NCI-H1694 (cell line): Measurements from ENCODE around the gene PCDHGA4.
"Not testable (repeated sequence)": the region's sequence is repeated elsewhere in the genome, so short reads cannot be mapped to it uniquely, and the experiment has no call there.

Experiments used
- DNase-seq: peaks from one replicate; lab custom pipeline; 2025; lab: John Stamatoyannopoulos, UW

Gene PCDHGA4

DNA sequence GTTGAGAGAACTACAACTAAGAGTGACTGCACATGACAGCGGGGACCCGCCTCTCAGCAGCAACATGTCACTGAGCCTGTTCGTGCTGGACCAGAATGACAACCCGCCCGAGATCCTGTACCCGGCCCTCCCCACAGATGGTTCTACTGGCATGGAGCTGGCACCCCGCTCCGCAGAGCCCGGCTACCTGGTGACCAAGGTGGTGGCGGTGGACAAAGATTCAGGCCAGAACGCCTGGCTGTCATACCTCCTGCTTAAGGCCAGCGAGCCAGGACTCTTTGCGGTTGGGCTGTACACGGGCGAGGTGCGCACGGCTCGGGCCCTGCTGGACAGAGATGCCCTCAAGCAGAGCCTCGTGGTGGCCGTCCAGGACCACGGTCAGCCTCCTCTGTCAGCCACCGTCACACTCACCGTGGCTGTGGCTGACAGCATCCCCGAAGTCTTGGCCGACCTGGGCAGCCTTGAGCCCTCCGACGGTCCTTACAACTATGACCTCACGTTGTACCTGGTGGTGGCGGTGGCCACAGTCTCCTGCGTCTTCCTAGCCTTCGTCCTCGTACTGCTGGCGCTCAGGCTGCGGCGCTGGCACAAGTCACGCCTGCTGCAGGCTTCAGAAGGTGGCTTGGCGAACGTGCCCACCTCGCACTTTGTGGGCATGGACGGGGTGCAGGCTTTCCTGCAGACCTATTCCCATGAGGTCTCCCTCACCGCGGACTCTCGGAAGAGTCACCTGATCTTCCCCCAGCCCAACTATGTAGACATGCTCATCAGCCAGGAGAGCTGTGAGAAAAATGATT, 29.8 kb downstream of the PCDHGA4 start:
- no peak for DNase-seq

DNA sequence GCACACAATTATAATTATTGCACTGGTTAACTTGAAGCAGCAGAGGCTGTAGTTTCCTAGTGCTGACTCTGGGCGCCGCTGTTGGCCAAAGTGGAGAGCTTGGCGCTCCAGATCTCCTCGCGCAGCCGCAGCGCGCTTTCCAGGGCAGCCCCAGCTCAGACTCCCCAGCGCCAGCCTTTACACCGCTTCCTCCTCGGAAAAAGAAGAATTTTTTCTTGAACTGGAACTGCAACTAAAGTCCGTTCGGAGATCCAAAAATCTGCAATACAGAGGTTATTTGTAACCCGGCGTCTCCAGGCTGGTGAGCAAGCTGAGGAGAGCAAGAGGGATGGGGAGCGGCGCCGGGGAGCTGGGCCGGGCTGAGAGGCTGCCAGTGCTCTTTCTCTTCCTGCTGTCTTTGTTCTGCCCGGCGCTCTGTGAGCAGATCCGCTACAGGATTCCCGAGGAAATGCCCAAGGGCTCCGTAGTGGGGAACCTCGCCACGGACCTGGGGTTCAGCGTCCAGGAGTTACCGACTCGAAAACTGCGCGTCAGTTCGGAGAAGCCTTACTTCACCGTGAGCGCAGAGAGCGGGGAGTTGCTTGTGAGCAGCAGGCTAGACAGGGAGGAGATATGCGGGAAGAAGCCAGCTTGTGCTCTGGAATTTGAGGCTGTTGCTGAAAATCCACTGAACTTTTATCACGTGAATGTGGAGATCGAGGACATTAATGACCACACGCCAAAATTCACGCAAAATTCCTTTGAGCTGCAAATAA, 32.9 kb downstream of the PCDHGA4 start, which contains the start of gene PCDHGB4:
Gene PCDHGB4, plus strand, starts transcription at position 142 of the 755 bp plus-strand sequence. Its CDS starts 187 bp downstream, at position 329.
- not testable (repeated sequence) for DNase-seq

DNA sequence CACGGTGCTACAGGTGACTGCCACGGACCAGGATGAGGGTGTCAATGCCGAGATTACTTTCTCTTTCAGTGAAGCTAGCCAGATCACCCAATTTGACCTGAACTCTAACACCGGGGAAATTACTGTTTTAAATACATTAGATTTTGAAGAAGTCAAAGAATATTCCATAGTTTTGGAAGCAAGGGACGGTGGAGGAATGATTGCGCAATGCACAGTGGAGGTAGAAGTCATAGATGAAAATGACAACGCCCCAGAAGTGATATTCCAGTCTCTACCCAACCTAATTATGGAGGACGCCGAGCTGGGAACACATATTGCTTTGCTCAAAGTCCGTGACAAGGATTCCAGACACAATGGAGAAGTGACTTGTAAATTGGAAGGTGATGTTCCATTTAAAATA, 33.8 kb downstream of the PCDHGA4 start:
- no peak for DNase-seq

DNA sequence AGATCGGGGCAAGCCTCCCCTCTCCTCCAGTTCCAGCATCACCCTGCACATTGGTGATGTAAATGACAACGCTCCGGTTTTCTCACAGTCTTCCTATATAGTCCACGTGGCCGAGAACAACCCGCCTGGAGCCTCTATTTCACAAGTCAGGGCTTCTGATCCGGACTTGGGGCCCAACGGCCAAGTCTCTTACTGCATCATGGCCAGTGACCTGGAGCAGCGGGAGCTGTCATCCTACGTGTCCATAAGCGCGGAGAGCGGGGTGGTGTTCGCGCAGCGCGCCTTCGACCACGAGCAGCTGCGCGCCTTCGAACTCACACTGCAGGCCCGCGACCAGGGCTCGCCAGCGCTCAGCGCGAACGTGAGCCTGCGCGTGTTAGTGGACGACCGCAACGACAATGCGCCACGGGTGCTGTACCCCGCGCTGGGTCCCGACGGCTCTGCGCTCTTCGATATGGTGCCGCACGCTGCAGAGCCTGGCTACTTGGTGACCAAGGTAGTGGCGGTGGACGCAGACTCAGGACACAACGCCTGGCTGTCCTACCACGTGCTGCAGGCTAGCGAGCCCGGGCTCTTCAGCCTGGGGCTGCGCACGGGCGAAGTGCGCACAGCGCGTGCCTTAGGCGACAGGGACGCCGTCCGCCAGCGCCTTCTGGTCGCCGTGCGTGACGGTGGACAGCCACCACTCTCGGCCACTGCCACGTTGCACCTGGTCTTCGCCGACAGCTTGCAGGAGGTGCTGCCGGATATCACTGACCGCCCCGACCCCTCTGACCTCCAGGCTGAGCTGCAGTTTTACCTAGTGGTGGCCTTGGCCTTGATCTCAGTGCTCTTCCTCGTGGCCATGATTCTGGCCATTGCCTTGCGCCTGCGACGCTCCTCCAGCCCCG, 34.6 kb downstream of the PCDHGA4 start:
- no peak for DNase-seq

DNA sequence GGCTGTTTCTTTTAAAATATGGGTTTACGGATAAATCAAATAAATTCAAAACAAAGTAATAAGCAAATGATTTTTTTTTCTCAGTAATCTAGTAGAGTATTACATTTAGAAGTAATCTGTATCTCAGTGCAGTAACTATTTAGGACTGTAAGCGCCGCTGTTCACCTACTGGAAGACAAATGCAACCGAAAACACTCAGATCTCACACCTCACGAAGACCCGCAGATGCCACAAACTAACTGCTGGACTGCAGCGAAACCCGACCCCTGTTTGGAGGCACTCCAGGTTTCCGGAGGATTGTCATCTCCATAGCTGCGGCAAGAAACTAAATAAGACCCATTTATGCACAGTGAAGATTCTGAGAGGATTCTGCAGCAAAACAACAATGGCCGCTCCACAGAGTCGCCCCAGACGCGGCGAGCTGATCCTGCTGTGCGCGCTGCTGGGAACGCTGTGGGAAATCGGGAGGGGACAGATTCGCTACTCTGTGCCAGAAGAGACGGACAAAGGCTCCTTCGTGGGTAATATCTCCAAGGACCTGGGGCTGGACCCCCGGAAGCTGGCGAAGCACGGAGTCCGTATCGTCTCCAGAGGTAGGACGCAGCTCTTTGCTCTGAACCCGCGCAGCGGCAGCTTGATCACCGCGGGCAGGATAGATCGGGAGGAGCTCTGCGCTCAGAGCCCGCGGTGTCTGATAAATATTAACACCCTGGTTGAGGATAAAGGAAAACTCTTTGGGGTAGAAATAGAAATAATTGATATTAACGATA, 37.8 kb downstream of the PCDHGA4 start, which contains the start of gene PCDHGA8:
Gene PCDHGA8, plus strand, starts transcription at position 205 of the 770 bp plus-strand sequence. Its CDS starts 181 bp downstream, at position 386.
- DNase-seq: no peak

DNA sequence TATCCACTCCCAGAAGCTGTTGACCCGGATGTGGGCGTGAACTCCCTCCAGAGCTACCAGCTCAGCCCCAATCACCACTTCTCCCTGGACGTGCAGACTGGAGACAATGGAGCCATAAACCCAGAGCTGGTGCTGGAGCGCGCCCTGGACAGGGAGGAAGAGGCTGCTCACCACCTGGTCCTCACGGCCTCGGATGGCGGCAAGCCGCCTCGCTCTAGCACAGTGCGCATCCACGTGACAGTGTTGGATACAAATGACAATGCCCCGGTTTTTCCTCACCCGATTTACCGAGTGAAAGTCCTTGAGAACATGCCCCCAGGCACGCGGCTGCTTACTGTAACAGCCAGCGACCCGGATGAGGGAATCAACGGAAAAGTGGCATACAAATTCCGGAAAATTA, 38.4 kb downstream of the PCDHGA4 start:
- no peak for DNase-seq

DNA sequence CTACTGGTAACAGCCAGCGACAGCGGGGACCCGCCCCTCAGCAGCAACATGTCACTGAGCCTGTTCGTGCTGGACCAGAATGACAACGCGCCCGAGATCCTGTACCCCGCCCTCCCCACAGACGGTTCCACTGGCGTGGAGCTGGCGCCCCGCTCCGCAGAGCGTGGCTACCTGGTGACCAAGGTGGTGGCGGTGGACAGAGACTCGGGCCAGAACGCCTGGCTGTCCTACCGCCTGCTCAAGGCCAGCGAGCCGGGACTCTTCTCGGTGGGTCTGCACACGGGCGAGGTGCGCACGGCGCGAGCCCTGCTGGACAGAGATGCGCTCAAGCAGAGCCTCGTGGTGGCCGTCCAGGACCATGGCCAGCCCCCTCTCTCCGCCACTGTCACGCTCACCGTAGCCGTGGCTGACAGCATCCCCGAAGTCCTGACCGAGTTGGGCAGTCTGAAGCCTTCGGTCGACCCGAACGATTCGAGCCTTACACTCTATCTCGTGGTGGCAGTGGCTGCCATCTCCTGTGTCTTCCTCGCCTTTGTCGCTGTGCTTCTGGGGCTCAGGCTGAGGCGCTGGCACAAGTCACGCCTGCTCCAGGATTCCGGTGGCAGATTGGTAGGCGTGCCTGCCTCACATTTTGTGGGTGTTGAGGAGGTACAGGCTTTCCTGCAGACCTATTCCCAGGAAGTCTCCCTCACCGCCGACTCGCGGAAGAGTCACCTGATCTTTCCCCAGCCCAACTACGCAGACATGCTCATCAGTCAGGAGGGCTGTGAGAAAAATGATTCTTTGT, 39.8 kb downstream of the PCDHGA4 start:
- not testable (repeated sequence) for DNase-seq

DNA sequence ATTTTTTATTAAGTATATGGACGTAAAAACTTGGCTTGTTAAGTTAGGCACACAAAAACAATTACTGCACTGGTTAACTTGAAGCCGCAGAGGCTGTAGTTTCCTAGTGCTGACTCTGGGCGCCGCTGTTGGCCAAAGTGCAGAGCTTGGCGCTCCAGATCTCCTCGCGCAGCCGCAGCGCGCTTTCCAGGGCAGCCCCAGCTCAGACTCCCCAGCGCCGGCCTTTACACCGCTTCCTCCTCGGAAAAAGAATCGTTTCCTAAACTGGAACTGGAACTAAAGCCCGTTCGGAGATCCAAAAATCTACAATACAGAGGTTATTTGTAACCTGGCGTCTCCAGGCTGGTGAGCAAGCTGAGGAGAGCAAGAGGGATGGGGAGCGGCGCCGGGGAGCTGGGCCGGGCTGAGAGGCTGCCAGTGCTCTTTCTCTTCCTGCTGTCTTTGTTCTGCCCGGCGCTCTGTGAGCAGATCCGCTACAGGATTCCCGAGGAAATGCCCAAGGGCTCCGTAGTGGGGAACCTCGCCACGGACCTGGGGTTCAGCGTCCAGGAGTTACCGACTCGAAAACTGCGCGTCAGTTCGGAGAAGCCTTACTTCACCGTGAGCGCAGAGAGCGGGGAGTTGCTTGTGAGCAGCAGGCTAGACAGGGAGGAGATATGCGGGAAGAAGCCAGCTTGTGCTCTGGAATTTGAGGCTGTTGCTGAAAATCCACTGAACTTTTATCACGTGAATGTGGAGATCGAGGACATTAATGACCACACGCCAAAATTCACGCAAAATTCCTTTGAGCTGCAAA, 43.1 kb downstream of the PCDHGA4 start, which contains the start of gene PCDHGB5:
Gene PCDHGB5, plus strand, starts transcription at position 192 of the 796 bp plus-strand sequence. Its CDS starts 181 bp downstream, at position 373.
- DNase-seq: not testable (repeated sequence)

DNA sequence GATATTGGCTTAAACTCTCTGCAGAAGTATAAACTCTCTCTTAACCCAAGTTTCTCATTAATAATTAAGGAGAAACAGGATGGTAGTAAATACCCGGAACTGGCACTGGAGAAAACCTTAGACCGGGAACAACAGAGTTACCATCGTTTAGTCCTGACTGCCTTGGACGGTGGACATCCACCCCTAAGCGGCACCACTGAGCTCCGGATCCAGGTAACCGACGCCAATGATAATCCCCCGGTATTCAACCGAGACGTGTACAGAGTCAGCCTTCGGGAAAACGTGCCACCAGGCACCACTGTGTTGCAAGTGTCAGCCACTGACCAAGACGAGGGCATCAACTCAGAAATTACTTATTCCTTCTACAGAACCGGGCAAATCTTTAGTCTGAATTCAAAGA, 43.8 kb downstream of the PCDHGA4 start:
- DNase-seq: no peak

DNA sequence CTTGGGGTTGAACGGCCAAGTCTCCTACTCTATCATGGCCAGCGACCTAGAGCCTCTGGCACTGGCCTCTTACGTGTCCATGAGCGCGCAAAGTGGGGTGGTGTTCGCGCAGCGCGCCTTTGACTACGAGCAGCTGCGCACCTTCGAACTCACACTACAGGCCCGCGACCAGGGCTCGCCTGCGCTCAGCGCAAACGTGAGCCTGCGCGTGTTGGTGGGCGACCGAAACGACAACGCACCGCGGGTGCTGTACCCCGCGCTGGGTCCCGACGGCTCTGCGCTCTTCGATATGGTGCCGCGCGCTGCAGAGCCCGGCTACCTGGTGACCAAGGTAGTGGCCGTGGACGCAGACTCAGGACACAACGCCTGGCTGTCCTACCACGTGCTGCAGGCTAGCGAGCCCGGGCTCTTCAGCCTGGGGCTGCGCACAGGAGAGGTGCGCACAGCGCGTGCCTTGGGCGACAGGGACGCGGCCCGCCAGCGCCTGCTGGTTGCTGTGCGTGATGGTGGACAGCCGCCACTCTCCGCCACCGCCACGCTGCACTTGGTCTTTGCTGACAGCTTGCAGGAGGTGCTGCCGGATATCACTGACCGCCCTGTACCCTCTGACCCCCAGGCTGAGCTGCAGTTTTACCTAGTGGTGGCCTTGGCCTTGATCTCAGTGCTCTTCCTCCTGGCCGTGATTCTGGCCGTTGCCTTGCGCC, 44.9 kb downstream of the PCDHGA4 start:
- no peak for DNase-seq

DNA sequence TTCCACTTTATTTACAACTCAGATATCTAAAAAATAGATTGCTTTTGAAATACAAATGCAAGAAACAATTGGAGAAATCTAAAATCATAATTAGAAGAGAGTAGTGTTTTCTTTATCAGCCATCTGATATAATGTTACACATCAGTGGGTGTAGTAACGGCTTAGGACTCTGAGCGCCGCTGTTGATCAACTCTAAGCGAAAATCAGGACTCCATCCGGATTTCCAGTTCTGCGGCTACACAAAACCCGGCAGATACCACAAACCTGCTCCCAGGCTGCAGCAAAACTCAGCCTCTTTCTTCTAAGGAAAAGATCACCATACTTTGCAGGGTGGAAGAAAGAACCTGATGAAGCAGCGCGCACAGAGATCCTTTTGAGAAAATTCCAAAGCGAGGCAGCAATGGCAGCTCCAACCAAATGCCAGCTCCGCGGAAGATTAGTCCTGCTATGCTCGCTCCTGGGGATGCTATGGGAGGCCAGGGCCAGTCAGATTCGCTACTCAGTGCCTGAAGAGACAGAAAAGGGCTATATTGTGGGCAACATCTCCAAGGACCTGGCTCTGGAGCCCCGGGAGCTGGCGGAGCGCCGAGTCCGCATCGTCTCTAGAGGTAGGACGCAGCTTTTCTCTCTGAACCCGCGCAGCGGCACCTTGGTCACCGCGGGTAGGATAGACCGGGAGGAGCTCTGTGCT, 47.9 kb downstream of the PCDHGA4 start, which contains the start of gene PCDHGA9:
Gene PCDHGA9, plus strand, starts transcription at position 226 of the 691 bp plus-strand sequence. Its CDS starts 175 bp downstream, at position 401.
- no peak for DNase-seq

DNA sequence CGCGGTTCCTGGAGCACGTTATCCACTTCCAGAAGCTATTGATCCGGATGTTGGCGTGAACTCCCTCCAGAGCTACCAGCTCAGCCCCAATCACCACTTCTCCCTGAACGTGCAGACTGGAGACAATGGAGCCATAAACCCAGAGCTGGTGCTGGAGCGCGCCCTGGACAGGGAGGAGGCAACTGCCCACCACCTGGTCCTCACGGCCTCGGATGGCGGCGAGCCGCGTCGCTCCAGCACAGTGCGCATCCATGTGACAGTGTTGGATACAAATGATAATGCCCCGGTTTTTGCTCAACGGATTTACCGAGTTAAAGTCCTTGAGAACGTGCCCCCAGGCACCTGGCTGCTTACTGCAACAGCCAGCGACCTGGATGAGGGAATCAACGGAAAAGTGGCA, 48.6 kb downstream of the PCDHGA4 start:
- no peak for DNase-seq
